IPS-NIHi7 (cell line): ENCODE results near the gene LAMTOR4.
A peak's percentile ranks its signal among the peaks of the same experiment; 100 is the strongest.

Experiments
- DNase-seq: peaks from one replicate; pipeline ENCODE4 v3.0.0; 2012; ENCODE audit warnings: mixed read lengths; ENCODE audit errors: extremely low spot score

The LAMTOR4 gene

GRCh38 chr7:100153708-100154535 is 5.2 kb downstream of the LAMTOR4 start:
- DNase-seq, result no peak

- no peak for DNase-seq
Measured at GRCh38 chr7:100154651-100155491, 6.2 kb downstream of the LAMTOR4 start.

DNA sequence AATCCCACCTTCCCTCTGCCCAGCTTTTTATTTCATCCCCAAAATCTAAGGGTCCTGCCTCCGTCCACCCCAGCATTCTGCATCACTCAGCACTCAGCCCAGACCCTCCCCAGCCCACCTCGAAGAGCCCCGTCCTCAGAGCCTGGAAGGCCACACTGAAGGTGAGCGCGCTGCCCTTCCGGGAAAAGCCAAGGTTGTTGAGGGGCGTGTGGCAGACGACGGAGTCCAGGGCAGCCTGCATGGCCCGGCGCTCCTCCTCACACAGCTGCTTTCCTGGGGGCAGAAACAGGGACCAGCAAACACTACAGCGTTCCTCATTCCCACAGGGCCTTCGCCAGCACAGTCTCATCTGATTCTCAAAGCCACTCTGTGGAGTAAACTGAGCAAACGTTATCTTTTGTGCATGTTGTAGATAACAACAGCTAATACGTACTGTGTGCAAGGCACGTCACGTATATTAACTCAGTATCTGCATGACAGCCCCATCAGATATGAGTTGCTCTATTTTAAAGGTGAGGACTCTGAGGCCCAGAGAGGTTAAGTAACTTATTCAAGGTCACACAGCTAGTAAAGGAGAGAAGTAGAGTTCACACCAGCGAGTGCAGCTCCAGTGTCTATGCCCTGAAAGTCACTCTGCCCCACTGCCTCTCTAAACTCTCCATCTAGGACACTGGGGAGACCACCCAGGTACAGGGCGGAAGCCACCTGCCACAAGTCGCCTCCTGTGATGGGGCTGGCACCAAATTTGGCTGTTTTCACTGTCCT is 7.0 kb downstream of the LAMTOR4 start:
- DNase-seq, result no peak

- DNase-seq, result no peak
Measured at GRCh38 chr7:100156331-100157068, 7.8 kb downstream of the LAMTOR4 start.

DNA sequence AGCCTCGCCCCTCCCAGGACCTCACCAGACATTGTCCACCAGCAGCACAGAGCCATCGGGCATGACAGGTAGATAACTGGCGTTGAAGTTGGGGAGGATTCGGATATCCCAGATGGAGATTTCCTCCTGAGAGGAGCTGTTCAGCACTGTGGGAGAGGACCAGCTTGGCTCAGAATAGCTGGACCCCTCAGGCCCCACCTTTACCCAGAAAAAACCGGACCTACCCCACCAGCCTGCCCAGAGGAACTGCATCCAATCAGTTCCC is 8.3 kb downstream of the LAMTOR4 start:
- DNase-seq, result no peak

GRCh38 chr7:100157334-100158228 is 8.9 kb downstream of the LAMTOR4 start:
- DNase-seq, result peak; percentile 40

- DNase-seq, result peak; percentile 96
Measured at GRCh38 chr7:100158229-100159098, 9.7 kb downstream of the LAMTOR4 start, which contains the start of gene TRAPPC14. TRAPPC14 (minus strand) TSS chr7:100158723; CDS start chr7:100158499, 224 bp downstream.

- DNase-seq, result no peak
Measured at GRCh38 chr7:100159099-100159623, 10.4 kb downstream of the LAMTOR4 start.

GRCh38 chr7:100160067-100160466 is 11.3 kb downstream of the LAMTOR4 start:
- no peak for DNase-seq

DNA sequence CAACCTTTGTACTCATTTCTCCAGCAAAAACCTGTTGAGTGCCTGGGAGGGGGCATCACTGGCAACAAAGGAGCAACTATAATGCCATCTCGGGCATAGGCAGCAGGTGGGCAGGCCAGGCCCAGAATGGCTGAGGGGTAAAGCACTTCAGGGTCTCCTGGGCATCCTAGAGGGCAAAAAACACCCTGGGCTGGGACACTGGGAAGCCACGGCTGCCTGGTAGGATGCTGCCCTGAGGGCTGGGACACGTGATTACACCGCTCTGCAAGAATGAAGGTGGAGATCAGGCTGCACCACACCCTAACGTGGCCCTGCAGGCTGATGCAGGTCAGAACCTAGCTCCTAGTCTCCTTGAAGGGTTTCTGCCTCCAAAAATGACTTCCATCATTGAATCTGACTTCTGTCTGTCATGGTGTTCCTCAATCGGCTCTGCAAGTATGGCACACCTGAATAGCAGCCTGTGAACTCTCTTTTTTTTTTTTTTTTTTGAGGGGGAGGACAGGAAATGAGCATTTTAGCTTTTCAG is 14.4 kb downstream of the LAMTOR4 start:
- DNase-seq, result no peak

GRCh38 chr7:100163871-100164270 is 15.2 kb downstream of the LAMTOR4 start:
- no peak for DNase-seq

GRCh38 chr7:100166317-100166940 is 17.7 kb downstream of the LAMTOR4 start:
- no peak for DNase-seq

GRCh38 chr7:100166970-100167911 is 18.5 kb downstream of the LAMTOR4 start:
- DNase-seq, result no peak

DNA sequence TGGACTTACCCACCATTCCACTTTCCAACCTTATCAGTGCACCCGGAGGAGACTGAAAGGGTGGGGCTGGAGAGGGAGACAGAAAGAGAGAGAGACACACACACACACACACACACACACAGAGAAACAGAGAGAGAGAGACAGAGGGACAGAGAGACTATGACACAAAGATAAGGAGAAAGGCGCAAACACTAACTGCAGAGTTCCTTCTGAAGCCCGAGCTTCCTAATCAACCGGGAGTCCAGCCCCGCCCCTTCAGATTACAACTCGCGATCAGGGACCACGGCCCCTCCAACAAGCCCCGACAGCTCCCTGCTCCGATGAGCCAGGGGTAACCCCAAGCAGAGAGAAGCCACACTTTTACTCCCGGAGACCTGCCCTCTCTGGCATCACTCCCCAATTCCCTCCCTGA is 19.2 kb downstream of the LAMTOR4 start:
- no peak for DNase-seq

- DNase-seq, result no peak
Measured at GRCh38 chr7:100169147-100169850, 20.6 kb downstream of the LAMTOR4 start.

DNA sequence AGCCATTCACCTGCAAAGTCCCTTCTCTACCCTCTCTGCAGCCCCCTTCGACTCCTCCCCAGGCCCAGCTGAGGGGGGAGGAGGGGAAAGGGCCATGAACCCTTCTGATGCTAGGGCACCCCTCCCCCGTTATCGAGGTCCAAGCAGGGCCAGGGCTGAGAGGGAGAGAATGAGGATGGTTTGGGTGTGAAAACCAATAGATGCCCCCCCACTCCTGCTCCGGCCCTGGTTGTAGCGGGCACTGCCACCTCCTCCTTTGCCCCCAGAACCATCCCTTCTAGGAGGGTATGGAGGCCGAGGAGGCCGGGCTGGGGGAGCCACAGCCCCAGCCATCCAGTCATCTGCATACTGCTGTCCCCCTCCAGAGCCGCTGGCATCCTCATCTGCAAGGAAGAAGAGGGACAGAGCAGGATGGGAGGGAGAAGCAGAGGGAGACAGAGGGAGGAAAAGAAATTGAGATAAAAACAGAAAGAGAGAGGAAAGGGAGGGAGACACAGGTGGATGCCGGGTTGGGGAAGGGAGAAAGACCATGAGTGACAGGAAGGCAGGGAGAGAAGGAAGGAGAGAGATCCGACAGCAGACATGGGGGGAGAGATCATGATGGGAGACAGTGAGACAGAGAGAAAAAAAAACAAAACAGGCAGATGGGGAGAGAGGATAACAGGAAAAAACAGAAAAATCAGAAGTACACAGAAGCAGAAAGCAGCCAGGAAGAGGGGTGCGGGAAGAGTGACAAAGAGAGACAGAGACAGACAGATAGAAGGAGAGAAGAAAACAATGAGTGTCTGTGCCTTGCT is 21.6 kb downstream of the LAMTOR4 start:
- no peak for DNase-seq
